CD8-positive, alpha-beta memory T cell (primary cell): Measurements from ENCODE around the gene ISG15. TPM values are rescaled to one million over a fixed set of nuclear protein-coding genes. Genes with fewer than 3 reads are reported as not detected.

Experiments used
- CTCF ChIA-PET: fragments of 350-600 bp; sonication (Branson Sonifier 250); formaldehyde crosslinking; loops from one replicate; lab custom pipeline; 2021; ENCODE audit warnings: antibody characterized with exemption; lab: Charles Lee
- POLR2A ChIA-PET: fragments of 350-600 bp; sonication (Branson Sonifier 250); formaldehyde crosslinking; loops from one replicate; lab custom pipeline; 2021; ENCODE audit warnings: antibody characterized with exemption; lab: Charles Lee
- DNase-seq, 5 donors: peaks; one replicate each; pipeline versions ENCODE4 v3.0.0 to v3.0.0-alpha.2; 2020 to 2022; ENCODE audit warnings: mixed read lengths in 1 of 5
- H3K27ac ChIP-seq: one replicate; pipeline ENCODE4 v1.7.0; 2013; ENCODE audit warnings: low read depth, mild to moderate bottlenecking, low read length, moderate library complexity
- H3K27me3 ChIP-seq: 2 replicates; pipeline ENCODE4 v1.7.0; 2013; ENCODE audit warnings: low read length, mild to moderate bottlenecking; ENCODE audit not compliant: insufficient read depth, poor library complexity, severe bottlenecking
- H3K36me3 ChIP-seq: 2 replicates; pipeline ENCODE4 v1.7.0; 2013; ENCODE audit warnings: mild to moderate bottlenecking, low read length, moderate library complexity; ENCODE audit not compliant: insufficient read depth
- H3K4me1 ChIP-seq: 2 replicates; pipeline ENCODE4 v1.7.0; 2013; ENCODE audit warnings: mild to moderate bottlenecking, low read length, moderate library complexity; ENCODE audit not compliant: insufficient read depth
- H3K4me3 ChIP-seq: 2 replicates; pipeline ENCODE4 v1.7.0; 2013; ENCODE audit warnings: mild to moderate bottlenecking, low read length
- H3K9me3 ChIP-seq: 2 replicates; pipeline ENCODE4 v1.7.0; 2013; ENCODE audit warnings: mild to moderate bottlenecking, low read length
- H3K27ac Mint-ChIP-seq, 8 donors: one replicate each; pipeline ENCODE4 v1.8.0; 2020 to 2021; ENCODE audit warnings: mixed read lengths in 8 of 8, mild to moderate bottlenecking in 6 of 8, inconsistent platforms in 3 of 8, moderate library complexity in 3 of 8
- H3K27me3 Mint-ChIP-seq, 2 donors: one replicate each; pipeline ENCODE4 v1.8.0; 2020 to 2021; ENCODE audit warnings: mixed read lengths in 2 of 2, mild to moderate bottlenecking in 1 of 2, moderate library complexity in 1 of 2
- H3K36me3 Mint-ChIP-seq, 3 donors: one replicate each; pipeline ENCODE4 v1.8.0; 2020 to 2021; ENCODE audit warnings: mixed read lengths in 3 of 3, inconsistent platforms in 1 of 3, mild to moderate bottlenecking in 1 of 3
- H3K4me1 Mint-ChIP-seq, 3 donors: one replicate each; pipeline ENCODE4 v1.8.0; 2020 to 2021; ENCODE audit warnings: mixed read lengths in 3 of 3, inconsistent platforms in 1 of 3, mild to moderate bottlenecking in 1 of 3
- H3K4me3 Mint-ChIP-seq, 7 donors: one replicate each; pipeline ENCODE4 v1.8.0; 2020 to 2021; ENCODE audit warnings: mixed read lengths in 7 of 7, mild to moderate bottlenecking in 6 of 7, moderate library complexity in 4 of 7, inconsistent platforms in 2 of 7
- H3K9me3 Mint-ChIP-seq, 5 donors: one replicate each; pipeline ENCODE4 v1.8.0; 2020 to 2022; ENCODE audit warnings: mixed read lengths in 5 of 5, mild to moderate bottlenecking in 3 of 5, moderate library complexity in 2 of 5, inconsistent platforms in 1 of 5
- polyA plus RNA-seq: library from polyadenylated mRNA; unstranded; fragments of 300-500 nt; fragmentation: Illumina TruSeq; gene quantifications from one replicate; pipeline ENCODE4 v1.2.3, GENCODE V29; 2021
- total RNA-seq, 2 experiments: library from RNA; stranded (reverse); gene quantifications; one replicate each; pipeline ENCODE4 v1.2.3, GENCODE V29; 2021

The ISG15 gene
- total and polyA plus RNA-seq, 3 experiments from 2014 or later: 16.9 to 250 (median 20.4) TPM

DNA sequence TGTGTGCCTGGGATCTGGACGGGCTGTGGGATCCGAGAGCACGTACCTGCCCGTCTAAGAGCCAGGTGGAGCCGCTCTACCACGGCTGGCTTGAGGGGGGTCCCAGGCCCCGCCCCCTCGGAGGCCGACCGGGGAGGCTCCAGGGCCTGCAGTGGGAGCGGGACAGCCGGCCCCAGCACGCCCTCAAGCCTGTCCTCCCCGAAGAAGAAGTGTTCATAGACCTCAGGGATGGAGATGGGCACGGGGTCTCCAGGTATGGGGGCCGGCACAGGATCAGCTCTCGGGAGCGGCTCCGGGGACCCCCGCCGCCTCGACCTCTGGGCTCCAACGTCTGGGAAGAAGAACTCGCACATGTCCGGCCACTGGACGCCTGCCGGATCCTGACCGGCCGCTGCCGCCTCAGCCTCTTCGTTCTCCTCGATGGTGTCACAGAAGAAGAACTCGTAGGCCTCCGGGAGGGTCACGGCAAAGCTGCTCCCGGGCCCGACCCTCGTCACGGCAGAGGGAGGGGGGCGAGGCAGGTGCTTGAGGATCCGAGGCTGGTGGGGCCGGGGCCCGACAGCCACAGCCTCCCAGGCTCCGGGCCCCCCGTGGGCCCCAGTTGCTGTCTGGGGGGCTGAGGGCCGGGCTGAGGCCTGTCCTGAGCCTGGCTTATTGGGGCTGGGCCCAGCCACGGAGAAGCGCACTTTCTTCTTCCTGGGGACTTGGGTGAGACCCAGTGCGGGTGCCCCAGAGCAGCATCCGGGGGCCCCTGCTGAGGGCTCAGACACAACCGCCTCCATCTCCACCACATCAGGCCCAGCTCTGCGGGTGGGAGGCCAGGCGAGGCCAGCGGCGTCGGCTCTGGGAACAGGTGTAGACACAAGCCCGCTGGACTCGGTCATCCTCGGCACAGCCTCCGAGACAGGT lies 34.2 kb upstream of the ISG15 start:
- peaks cover 3% of the 10 kb centered on the region for H3K27me3 ChIP-seq
- H3K27ac Mint-ChIP-seq: no peak overlapping the region
- POLR2A ChIA-PET: no interaction called here
- DNase-seq: peak in 1 of 5 donors; percentile 43
- peaks cover 4% of the 10 kb centered on the region for H3K4me1 ChIP-seq
- H3K36me3 Mint-ChIP-seq: no peaks in the 10 kb centered on the region
- CTCF ChIA-PET: no interaction called here
- peaks cover 16 to 37% of the 10 kb centered on the region in 2 donors for H3K27me3 Mint-ChIP-seq
- no peak overlapping the region for H3K4me3 ChIP-seq
- peaks cover 0 to 10% (median 6%) of the 10 kb centered on the region in 3 donors for H3K4me1 Mint-ChIP-seq
- H3K9me3 Mint-ChIP-seq: no peaks in the 10 kb centered on the region
- no peaks in the 10 kb centered on the region for H3K9me3 ChIP-seq
- H3K27ac ChIP-seq: no peak overlapping the region
- H3K4me3 Mint-ChIP-seq: no peak overlapping the region
- H3K36me3 ChIP-seq: no peaks in the 10 kb centered on the region

DNA sequence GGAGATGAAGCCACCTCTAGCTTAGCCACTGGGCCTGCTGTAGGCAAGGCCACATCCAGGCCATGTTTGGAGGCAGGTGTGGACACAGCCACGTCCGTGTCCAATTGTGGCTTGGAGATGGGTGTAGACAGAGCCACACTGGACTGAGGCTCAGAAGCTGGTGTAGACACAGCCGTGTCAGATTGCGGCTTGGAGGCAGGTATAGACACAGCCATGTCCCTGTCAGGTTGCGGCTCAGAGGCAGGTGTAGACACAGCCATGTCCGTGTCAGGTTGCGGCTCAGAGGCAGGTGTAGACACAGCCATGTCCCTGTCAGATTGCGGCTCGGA lies 33.6 kb upstream of the ISG15 start:
- Histone ChIP-seq H3K36me3 (no peaks in the 10 kb centered on the region), H3K27me3 (peaks cover 3% of the 10 kb centered on the region), H3K9me3 (no peaks in the 10 kb centered on the region), H3K4me1 (peaks cover 4% of the 10 kb centered on the region), H3K4me3 (no peak overlapping the region), H3K27ac (no peak overlapping the region)
- H3K9me3 Mint-ChIP-seq: no peaks in the 10 kb centered on the region
- no peak overlapping the region for H3K27ac Mint-ChIP-seq
- peaks cover 16 to 36% of the 10 kb centered on the region in 2 donors for H3K27me3 Mint-ChIP-seq
- no peak overlapping the region for H3K4me3 Mint-ChIP-seq
- H3K36me3 Mint-ChIP-seq: no peaks in the 10 kb centered on the region
- POLR2A ChIA-PET: no interaction called here
- H3K4me1 Mint-ChIP-seq: peaks cover 0 to 10% (median 6%) of the 10 kb centered on the region in 3 donors
- CTCF ChIA-PET: interaction anchor here (1.5 to 6.8 kb wide), 2 partner anchors 75 to 85 kb away, joined by 3 to 63 read pairs; no protein-coding TSS in a partner anchor
- no peak for DNase-seq

DNA sequence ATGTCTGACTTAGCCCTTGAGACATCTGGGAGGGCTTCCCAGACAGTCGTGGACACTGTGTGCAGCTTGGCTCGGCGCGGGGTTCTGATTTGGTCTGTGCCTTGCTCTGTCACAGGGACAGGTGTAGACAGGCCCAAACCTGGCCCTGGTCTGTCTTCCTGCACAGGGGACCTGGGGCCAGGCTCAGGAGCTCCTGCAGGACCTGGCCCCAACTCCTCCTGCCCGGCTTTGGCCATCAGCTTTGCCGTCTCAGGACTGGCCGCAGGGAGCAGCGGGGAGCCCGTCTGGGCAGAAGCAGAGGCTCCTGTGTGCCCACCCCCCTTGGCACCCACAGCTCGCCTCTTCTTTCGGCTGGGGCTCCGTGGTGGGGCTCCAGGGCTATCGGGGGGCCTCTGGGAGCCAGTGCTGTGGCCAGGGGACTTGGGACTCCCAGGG lies 33.1 kb upstream of the ISG15 start:
- H3K27ac Mint-ChIP-seq: no peak overlapping the region
- Histone ChIP-seq H3K9me3 (no peaks in the 10 kb centered on the region), H3K27ac (no peak overlapping the region), H3K27me3 (peaks cover 3% of the 10 kb centered on the region), H3K4me1 (peaks cover 4% of the 10 kb centered on the region), H3K4me3 (no peak overlapping the region), H3K36me3 (no peaks in the 10 kb centered on the region)
- ChIA-PET CTCF (interaction anchor here (1.5 to 6.8 kb wide), 2 partner anchors 76 to 84 kb away, joined by 3 to 63 read pairs; no protein-coding TSS in a partner anchor), POLR2A (no interaction called here)
- H3K4me3 Mint-ChIP-seq: no peak overlapping the region
- no peaks in the 10 kb centered on the region for H3K36me3 Mint-ChIP-seq
- peaks cover 16 to 35% of the 10 kb centered on the region in 2 donors for H3K27me3 Mint-ChIP-seq
- DNase-seq: peak in 1 of 5 donors; percentile 41
- peaks cover 0 to 10% (median 6%) of the 10 kb centered on the region in 3 donors for H3K4me1 Mint-ChIP-seq
- H3K9me3 Mint-ChIP-seq: no peaks in the 10 kb centered on the region

DNA sequence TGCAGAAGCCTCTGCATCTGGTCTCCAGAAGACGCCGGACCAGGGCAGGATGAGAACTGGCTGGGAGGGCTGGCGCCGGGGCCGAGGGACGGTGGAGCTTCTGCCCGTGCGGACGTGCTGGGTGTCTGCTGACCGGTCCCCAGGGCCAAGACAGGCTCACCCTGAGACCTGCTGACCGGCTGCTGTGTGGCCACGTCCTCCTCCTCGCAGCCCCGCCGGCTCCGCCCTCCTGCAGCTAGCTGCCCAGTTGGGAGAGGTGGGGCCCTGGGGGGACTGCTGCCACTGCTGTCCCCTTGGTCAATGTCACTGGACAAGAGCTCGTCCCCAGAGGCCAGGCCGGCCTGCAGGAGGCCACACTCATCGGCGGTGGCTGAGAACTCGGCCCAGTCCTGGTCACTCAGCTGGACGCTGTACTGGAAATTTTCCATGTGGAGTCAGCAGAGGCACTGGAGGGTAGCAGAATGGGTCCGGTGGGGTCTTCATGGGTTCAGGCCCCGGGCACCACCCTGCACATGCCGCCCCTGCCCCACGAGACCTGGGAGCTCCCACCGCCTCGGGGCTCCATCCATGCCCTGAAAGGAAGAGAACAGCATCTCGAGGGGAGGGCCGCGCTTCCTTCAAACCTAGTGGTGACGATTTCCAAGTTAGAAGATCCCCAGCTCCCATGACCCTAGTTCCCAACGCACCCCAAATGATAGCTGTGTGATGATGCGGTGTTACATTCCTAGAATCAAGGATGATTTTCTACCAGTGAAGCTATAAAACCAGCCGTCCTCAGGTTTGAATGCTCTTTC lies 32.5 kb upstream of the ISG15 start:
- Histone ChIP-seq H3K4me3 (no peak overlapping the region), H3K36me3 (no peaks in the 10 kb centered on the region), H3K4me1 (peaks cover 2% of the 10 kb centered on the region), H3K27ac (no peak overlapping the region), H3K9me3 (no peaks in the 10 kb centered on the region), H3K27me3 (peaks cover 3% of the 10 kb centered on the region)
- no peaks in the 10 kb centered on the region for H3K36me3 Mint-ChIP-seq
- H3K27me3 Mint-ChIP-seq: peaks cover 16 to 36% of the 10 kb centered on the region in 2 donors
- peaks cover 0 to 7% (median 2%) of the 10 kb centered on the region in 3 donors for H3K4me1 Mint-ChIP-seq
- CTCF ChIA-PET: interaction anchor here (1.0 to 6.8 kb wide), 4 partner anchors 12 to 112 kb away, joined by 3 to 63 read pairs (median 3); no protein-coding TSS in a partner anchor
- POLR2A ChIA-PET: no interaction called here
- no peak overlapping the region for H3K4me3 Mint-ChIP-seq
- peak overlapping the region in 1 of 8 donors; percentile 68 for H3K27ac Mint-ChIP-seq
- no peaks in the 10 kb centered on the region for H3K9me3 Mint-ChIP-seq
- DNase-seq: peak in 1 of 5 donors; percentile 41

DNA sequence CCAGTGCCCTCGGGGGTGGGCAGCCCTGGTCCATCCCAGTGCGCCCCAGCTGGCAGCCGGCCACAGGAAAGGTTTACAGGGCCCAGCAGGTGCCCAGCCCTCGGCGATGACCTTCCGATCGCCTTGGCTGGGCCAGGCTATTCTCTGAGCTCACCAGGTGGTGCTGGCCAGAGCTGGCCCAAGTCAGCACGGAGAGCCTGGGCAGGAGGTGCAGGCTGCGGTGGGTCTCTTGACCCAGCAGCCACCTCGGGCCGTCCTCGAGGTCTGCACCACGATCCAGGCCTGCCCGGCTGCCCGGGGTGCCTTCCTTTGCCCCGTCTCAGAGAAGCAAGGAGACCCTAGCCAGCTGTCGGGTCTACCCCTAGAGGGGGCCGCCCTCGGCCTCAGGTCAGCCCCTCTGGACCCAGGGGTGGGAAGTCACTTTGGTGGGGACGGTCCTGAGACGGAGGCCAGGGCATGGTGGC lies 31.8 kb upstream of the ISG15 start:
- Histone ChIP-seq H3K9me3 (no peaks in the 10 kb centered on the region), H3K4me3 (no peak overlapping the region), H3K4me1 (no peaks in the 10 kb centered on the region), H3K27ac (no peak overlapping the region), H3K27me3 (peaks cover 3% of the 10 kb centered on the region), H3K36me3 (no peaks in the 10 kb centered on the region)
- Mint-ChIP-seq H3K27me3 (peaks cover 16 to 38% of the 10 kb centered on the region in 2 donors), H3K27ac (peak overlapping the region in 1 of 8 donors; percentile 68), H3K36me3 (no peaks in the 10 kb centered on the region), H3K4me3 (no peak overlapping the region), H3K9me3 (no peaks in the 10 kb centered on the region), H3K4me1 (peaks cover 0 to 3% (median 0%) of the 10 kb centered on the region in 3 donors)
- ChIA-PET CTCF (interaction anchor here (0.9 to 6.8 kb wide), 4 partner anchors 11 to 112 kb away, joined by 3 to 63 read pairs (median 3); no protein-coding TSS in a partner anchor), POLR2A (no interaction called here)
- peak in 1 of 5 donors; percentile 36 for DNase-seq

DNA sequence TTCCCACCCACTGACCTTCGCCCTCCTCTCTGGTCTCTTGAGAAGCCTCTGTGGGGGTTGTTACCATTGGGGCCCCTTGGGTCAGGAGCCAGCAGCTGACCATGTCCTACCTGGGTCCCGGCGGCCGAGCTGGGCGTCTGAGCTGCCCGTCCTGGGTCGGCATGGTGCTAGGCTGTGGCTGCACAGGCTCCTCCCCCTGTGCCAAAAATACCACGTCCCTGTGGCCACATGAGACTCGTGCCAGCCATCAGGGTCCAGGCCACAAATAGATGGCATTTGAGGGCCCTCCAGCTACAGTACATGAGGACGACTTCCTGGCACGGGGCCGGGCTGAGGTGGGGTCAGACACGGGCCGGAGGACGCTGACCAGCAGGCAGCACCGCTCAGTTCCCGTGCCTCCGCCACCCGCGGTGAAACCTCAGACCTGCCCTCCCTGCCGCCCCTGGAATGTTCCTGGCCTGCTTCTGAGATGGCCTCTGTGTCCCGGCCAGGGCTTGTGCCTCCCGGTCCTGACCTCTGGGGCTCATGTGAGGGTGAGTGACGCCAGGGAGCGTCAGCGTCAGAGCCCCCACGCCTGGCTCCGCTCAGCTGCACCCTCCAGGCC lies 31.2 kb upstream of the ISG15 start, which contains the start of gene PERM1:
PERM1 (minus strand) TSS at position 139 of the 604 bp plus-strand sequence. CDS start 1,064 bp downstream, outside the sequence.
- Histone ChIP-seq H3K9me3 (no peaks in the 10 kb centered on the region), H3K27me3 (peaks cover 3% of the 10 kb centered on the region), H3K4me3 (no peak within 1 kb of the TSS), H3K4me1 (no peaks in the 10 kb centered on the region), H3K27ac (no peak within 1 kb of the TSS), H3K36me3 (no peaks in the 10 kb centered on the region)
- POLR2A ChIA-PET: no interaction called here
- DNase-seq: peak in 1 of 5 donors; percentile 38
- H3K4me3 Mint-ChIP-seq: no peak within 1 kb of the TSS
- peaks cover 16 to 39% of the 10 kb centered on the region in 2 donors for H3K27me3 Mint-ChIP-seq
- CTCF ChIA-PET: interaction anchor here (0.9 to 6.8 kb wide), 6 partner anchors 10 to 139 kb away, joined by 3 to 63 read pairs (median 4); no protein-coding TSS in a partner anchor
- H3K27ac Mint-ChIP-seq: peak within 1 kb of the TSS in 1 of 8 donors; percentile 78
- H3K9me3 Mint-ChIP-seq: no peaks in the 10 kb centered on the region
- H3K36me3 Mint-ChIP-seq: no peaks in the 10 kb centered on the region
- H3K4me1 Mint-ChIP-seq: peaks cover 0 to 3% (median 0%) of the 10 kb centered on the region in 3 donors

DNA sequence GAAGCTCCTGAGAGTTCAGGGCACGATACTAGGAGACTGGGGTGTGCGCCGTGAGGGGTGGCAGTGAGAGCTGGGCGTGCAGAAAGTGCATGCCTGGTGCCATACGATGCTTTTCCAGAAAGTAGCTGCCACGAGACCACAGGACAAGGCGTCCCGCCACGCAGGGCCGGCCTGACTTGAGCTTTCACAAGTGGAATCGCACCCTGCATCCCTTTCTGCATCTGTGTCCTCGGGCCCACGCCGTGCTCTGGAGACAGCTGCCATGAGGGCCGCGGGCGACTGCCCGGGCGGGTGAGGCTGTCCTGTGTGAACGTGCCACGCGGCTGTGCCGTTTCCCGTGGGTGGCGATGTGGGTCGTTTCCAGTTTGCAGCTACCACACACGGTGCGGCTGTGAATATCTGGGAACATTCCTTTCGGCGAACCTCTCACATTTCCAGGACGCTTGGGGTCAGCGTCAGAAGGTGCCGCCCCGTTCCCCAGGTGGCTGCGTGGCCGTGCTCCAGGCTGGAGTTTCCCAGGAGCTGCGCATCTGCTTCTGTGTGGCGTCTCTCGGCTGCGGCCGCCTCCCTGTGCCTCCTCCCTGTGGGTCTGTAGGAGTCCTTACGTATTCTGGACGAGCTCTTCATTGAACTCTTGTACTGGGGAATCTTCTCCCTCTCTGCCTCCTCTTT lies 30.4 kb upstream of the ISG15 start:
- peaks cover 3% of the 10 kb centered on the region for H3K27me3 ChIP-seq
- POLR2A ChIA-PET: no interaction called here

More for the DNA sequence above, 30.4 kb upstream of the ISG15 start:
- no peaks in the 10 kb centered on the region for H3K4me1 ChIP-seq
- Mint-ChIP-seq H3K4me3 (no peak overlapping the region), H3K9me3 (no peaks in the 10 kb centered on the region), H3K27ac (no peak overlapping the region), H3K4me1 (peaks cover 0 to 3% (median 0%) of the 10 kb centered on the region in 3 donors), H3K36me3 (no peaks in the 10 kb centered on the region), H3K27me3 (peaks cover 20 to 40% of the 10 kb centered on the region in 2 donors)
- H3K36me3 ChIP-seq: no peaks in the 10 kb centered on the region
- no peaks in the 10 kb centered on the region for H3K9me3 ChIP-seq
- DNase-seq: peak in 1 of 5 donors; percentile 42
- no peak overlapping the region for H3K4me3 ChIP-seq
- CTCF ChIA-PET: interaction anchor here (1.0 to 6.8 kb wide), 8 partner anchors 9 to 138 kb away, joined by 3 to 63 read pairs (median 7); no protein-coding TSS in a partner anchor
- H3K27ac ChIP-seq: no peak overlapping the region
